HCT116 (cell line): Measurements from ENCODE around the gene VCAM1. TPM values are rescaled to one million over a fixed set of nuclear protein-coding genes. Genes with fewer than 3 reads are reported as not detected.

ENCODE experiments used
- ATAC-seq: fragments of 200-7000 bp; cut with Tn5 transposase; 2 replicates; pipeline ENCODE4 v1.9.1; 2020; ENCODE audit warnings: mild to moderate bottlenecking, moderate library complexity
- BruUV-seq: library from RNA; stranded (reverse); fragments of 400-500 nt; replicated peaks from 2 replicates; lab custom pipeline; 2021; lab: Mats Ljungman, UMichigan
- CTCF ChIA-PET: fragments of 300-600 bp; sonication (Branson Sonifier 250); formaldehyde crosslinking; loops from one replicate; lab custom pipeline; 2021; ENCODE audit warnings: antibody characterized with exemption; lab: Charles Lee
- POLR2A ChIA-PET: fragments of 300-600, 350-600 bp; sonication (Branson Sonifier 250); formaldehyde crosslinking; loops from one replicate; lab custom pipeline; 2021; ENCODE audit warnings: antibody characterized with exemption; lab: Charles Lee
- RAD21 ChIA-PET, 2 experiments: fragments of 300-600 bp; sonication (Branson Sonifier 250); formaldehyde crosslinking; loops; one replicate each; lab custom pipeline; 2023; ENCODE audit warnings: low total read pairs in 2 of 2; ENCODE audit not compliant: uncharacterized antibody in 2 of 2, unreplicated experiment in 2 of 2, low non-redundant PET in 1 of 2; lab: Charles Lee
- DNase-seq: peaks from one replicate; pipeline ENCODE4 v3.0.0-alpha.2; 2010; ENCODE audit warnings: low read depth, low spot score
- H2AFZ ChIP-seq: fragments of 200-600 bp; shearing (Covaris generic), sonication (generic); 2 replicates; pipeline ENCODE4 v1.6.1; 2017; ENCODE audit warnings: low read depth, mixed run types, mixed read lengths, antibody characterized with exemption, low read length; ENCODE audit not compliant: poor library complexity, severe bottlenecking
- H3K27ac ChIP-seq: 2 replicates; pipeline ENCODE4 v1.5.1; 2012; ENCODE audit warnings: low read depth, low read length
- H3K27me3 ChIP-seq: fragments of 200-600 bp; sonication (generic); 2 replicates; pipeline ENCODE4 v1.6.1; 2016; ENCODE audit warnings: mixed run types, low read length, mixed read lengths; ENCODE audit not compliant: insufficient read depth
- H3K36me3 ChIP-seq, 2 experiments: fragments of 200-500 bp in 1 of 2; fragments of 200-600 bp in 1 of 2; sonication (Bioruptor generic) in 1 of 2; sonication (generic) in 1 of 2; 2 replicates each; pipeline versions ENCODE4 v1.5.1 to v1.6.1; 2014 to 2016; ENCODE audit warnings: low read length in 2 of 2, inconsistent platforms in 1 of 2, mixed read lengths in 1 of 2, mixed run types in 1 of 2; ENCODE audit not compliant: insufficient read depth in 2 of 2, control insufficient read depth in 1 of 2
- H3K4me1 ChIP-seq, 2 experiments: fragments of 200-600 bp in 1 of 2; sonication (generic) in 1 of 2; 2 replicates each; pipeline versions ENCODE4 v1.5.1 to v1.6.1; 2012 to 2017; ENCODE audit warnings: low read length in 2 of 2, inconsistent platforms in 1 of 2, mild to moderate bottlenecking in 1 of 2, mixed read lengths in 1 of 2, mixed run types in 1 of 2, moderate library complexity in 1 of 2; ENCODE audit not compliant: insufficient read depth in 2 of 2, control insufficient read depth in 1 of 2
- H3K4me2 ChIP-seq: fragments of 200-600 bp; sonication (generic); 2 replicates; pipeline ENCODE4 v1.6.1; 2017; ENCODE audit warnings: mixed run types, low read length, mixed read lengths
- H3K4me3 ChIP-seq, 2 experiments: fragments of 200-600 bp in 1 of 2; sonication (generic) in 1 of 2; replicated peaks in 1 of 2; 2 replicates each; pipeline ENCODE4 v1.5.1; 2011 to 2016; ENCODE audit warnings: low read length in 2 of 2, control low read depth in 1 of 2, low read depth in 1 of 2, mild to moderate bottlenecking in 1 of 2, mixed read lengths in 1 of 2, mixed run types in 1 of 2
- H3K79me2 ChIP-seq: fragments of 200-600 bp; sonication (generic); 2 replicates; pipeline ENCODE4 v1.6.1; 2017; ENCODE audit warnings: mild to moderate bottlenecking, mixed run types, low read length, moderate library complexity, mixed read lengths; ENCODE audit not compliant: insufficient read depth
- H3K9ac ChIP-seq: fragments of 200-600 bp; sonication (generic); 2 replicates; pipeline ENCODE4 v1.6.1; 2016; ENCODE audit warnings: low read length, mixed read lengths
- H3K9me2 ChIP-seq: fragments of 200-600 bp; sonication (generic), shearing (Covaris generic); 2 replicates; pipeline ENCODE4 v1.6.1; 2017; ENCODE audit warnings: mixed run types, mild to moderate bottlenecking, moderate library complexity; ENCODE audit not compliant: insufficient read depth
- H3K9me3 ChIP-seq, 2 experiments: fragments of 200-500 bp in 1 of 2; fragments of 200-600 bp in 1 of 2; sonication (Bioruptor generic) in 1 of 2; sonication (generic) in 1 of 2; 2 replicates each; pipeline ENCODE4 v1.6.1; 2014 to 2017; ENCODE audit warnings: low read length in 2 of 2, mixed read lengths in 2 of 2, inconsistent platforms in 1 of 2, low read depth in 1 of 2, mild to moderate bottlenecking in 1 of 2, mixed run types in 1 of 2, moderate library complexity in 1 of 2; ENCODE audit not compliant: control insufficient read depth in 1 of 2, insufficient read depth in 1 of 2
- H4K20me1 ChIP-seq: fragments of 200-600 bp; sonication (generic), shearing (Covaris generic); 2 replicates; pipeline ENCODE4 v1.6.1; 2017; ENCODE audit warnings: mixed run types, mild to moderate bottlenecking, moderate library complexity; ENCODE audit not compliant: insufficient read depth
- CBX3 ChIP-seq: IDR thresholded peaks from 2 replicates; pipeline ENCODE4 v1.6.1; 2012; ENCODE audit warnings: low read depth
- EGR1 ChIP-seq: IDR thresholded peaks from 2 replicates; pipeline ENCODE4 v1.6.1; 2012; ENCODE audit warnings: low read depth
- EZH2 ChIP-seq: fragments of 200-600 bp; sonication (generic); IDR thresholded peaks from 2 replicates; pipeline ENCODE4 v1.6.1; 2017; ENCODE audit warnings: antibody characterized with exemption, mixed run types
- JUND ChIP-seq: IDR thresholded peaks from 2 replicates; pipeline ENCODE4 v1.6.1; 2012
- POLR2AphosphoS5 ChIP-seq: IDR thresholded peaks from 2 replicates; pipeline ENCODE4 v1.6.1; 2011; ENCODE audit warnings: mild to moderate bottlenecking, low read depth, low read length, moderate library complexity
- RAD21 ChIP-seq: IDR thresholded peaks from 2 replicates; pipeline ENCODE4 v1.6.1; 2012; ENCODE audit warnings: low read depth, mild to moderate bottlenecking
- SIN3A ChIP-seq: IDR thresholded peaks from 2 replicates; pipeline ENCODE4 v1.6.1; 2012; ENCODE audit warnings: low read depth
- SP1 ChIP-seq: IDR thresholded peaks from 2 replicates; pipeline ENCODE4 v1.6.1; 2012; ENCODE audit warnings: low read depth
- SRF ChIP-seq: IDR thresholded peaks from 2 replicates; pipeline ENCODE4 v1.6.1; 2012; ENCODE audit warnings: low read depth
- TCF7L2 ChIP-seq: IDR thresholded peaks from 2 replicates; pipeline ENCODE4 v1.7.0; 2011; ENCODE audit warnings: borderline replicate concordance, inconsistent platforms; ENCODE audit not compliant: insufficient read depth, insufficient read length; ENCODE audit errors: extremely low read depth
- ZFX ChIP-seq: fragments of 450-650 bp; IDR thresholded peaks from 2 replicates; pipeline ENCODE4 v1.6.1; 2017
- ZNF274 ChIP-seq: fragments of 200-500 bp; sonication (Bioruptor generic); IDR thresholded peaks from 2 replicates; pipeline ENCODE4 v1.6.1; 2014; ENCODE audit warnings: mild to moderate bottlenecking, low read depth, low read length, inconsistent platforms
- intact Hi-C: fragments of 100-400 bp; cut with micrococcal nuclease; formaldehyde crosslinking; loops from 2 replicates; pipeline ENCODE4 v1.10.0; 2022
- total RNA-seq: library from RNA; stranded (reverse); gene quantifications from one replicate; pipeline ENCODE4 v1.2.1, GENCODE V29; 2021; ENCODE audit not compliant: unreplicated experiment
- TF ChIP-seq, protein P1 (sequence below): IDR thresholded peaks from 2 replicates; pipeline ENCODE4 v1.6.1; 2012
- TF ChIP-seq, protein P2 (sequence below), 3 experiments: fragments of 200-600 bp in 1 of 3; sonication (generic) in 1 of 3; IDR thresholded peaks in 2 of 3; conservative IDR thresholded peaks in 1 of 3; 2 replicates each; pipeline ENCODE4 v1.5.1; 2012 to 2017; ENCODE audit warnings: low read depth in 2 of 3, low read length in 2 of 3, antibody characterized with exemption in 1 of 3, borderline replicate concordance in 1 of 3, control low read depth in 1 of 3, mild to moderate bottlenecking in 1 of 3, mixed read lengths in 1 of 3, mixed run types in 1 of 3, moderate library complexity in 1 of 3; ENCODE audit not compliant: insufficient read depth in 1 of 3
- TF ChIP-seq, protein P3 (sequence below): IDR thresholded peaks from 2 replicates; pipeline ENCODE4 v1.6.1; 2012
- TF ChIP-seq, protein P4 (sequence below): IDR thresholded peaks from 2 replicates; pipeline ENCODE4 v1.6.1; 2011; ENCODE audit warnings: mild to moderate bottlenecking, low read length, moderate library complexity; ENCODE audit not compliant: insufficient replicate concordance; ENCODE audit errors: extremely low read depth

The VCAM1 gene
- total RNA-seq, 1 experiment from 2014 or later: 0.17 TPM

DNA sequence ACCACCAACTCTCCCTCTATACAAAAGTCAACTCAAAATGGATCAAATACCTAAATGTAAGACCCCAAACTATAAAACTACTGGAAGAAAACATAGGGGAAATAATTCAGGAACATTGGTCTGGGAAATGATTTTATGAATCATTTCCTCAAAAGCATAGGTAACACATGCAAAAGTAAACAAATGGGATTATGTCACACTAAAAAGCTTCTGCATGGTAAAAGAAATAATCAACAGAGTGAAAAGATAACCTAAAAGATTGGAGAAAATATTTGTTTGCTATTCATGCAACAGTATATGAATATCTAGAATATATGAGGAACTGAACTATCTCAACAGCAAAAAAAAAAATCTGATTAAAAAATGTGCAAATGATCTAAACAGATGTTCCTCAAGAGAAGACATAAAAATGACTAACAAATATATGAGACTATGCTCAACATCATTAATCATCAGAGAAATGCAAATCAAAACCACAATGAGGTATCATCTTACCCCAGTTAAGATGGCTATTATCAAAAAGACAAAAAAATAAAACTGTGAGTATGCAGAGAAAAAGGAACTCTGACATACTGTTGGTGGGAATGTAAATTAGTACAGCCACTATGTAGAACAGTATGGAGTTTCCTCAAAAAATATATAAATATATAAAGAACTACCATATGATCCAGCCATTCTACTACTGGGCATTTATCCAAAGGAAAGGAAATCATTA is 47.8 kb downstream of the VCAM1 start:
- no peaks in the 10 kb centered on the region for H3K9me3 ChIP-seq
- ChIA-PET CTCF (no interaction called here), POLR2A (no interaction called here), RAD21 (no interaction called here)
- no peak overlapping the region for H3K4me2 ChIP-seq
- H3K9ac ChIP-seq: no peak overlapping the region
- H3K4me3 ChIP-seq: no peak overlapping the region
- no peak overlapping the region for H2AFZ ChIP-seq
- BruUV-seq: no TSS peak
- no peaks in the 10 kb centered on the region for H4K20me1 ChIP-seq
- no peaks in the 10 kb centered on the region for H3K27me3 ChIP-seq
- no peaks in the 10 kb centered on the region for H3K4me1 ChIP-seq
- no peak overlapping the region for H3K27ac ChIP-seq
- no peaks in the 10 kb centered on the region for H3K9me2 ChIP-seq
- no peaks in the 10 kb centered on the region for H3K79me2 ChIP-seq
- no peak for DNase-seq
- intact Hi-C loops: no loop called here
- TF ChIP-seq SP1 (no peak), RAD21 (no peak), ZFX (no peak), CBX3 (no peak), EZH2 (no peak), POLR2AphosphoS5 (no peak), TCF7L2 (no peak), ZNF274 (no peak), SIN3A (no peak), SRF (no peak), JUND (no peak), EGR1 (no peak)
- TF ChIP-seq, protein P1, sequence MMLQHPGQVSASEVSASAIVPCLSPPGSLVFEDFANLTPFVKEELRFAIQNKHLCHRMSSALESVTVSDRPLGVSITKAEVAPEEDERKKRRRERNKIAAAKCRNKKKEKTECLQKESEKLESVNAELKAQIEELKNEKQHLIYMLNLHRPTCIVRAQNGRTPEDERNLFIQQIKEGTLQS: no peak
- TF ChIP-seq, protein P2, sequence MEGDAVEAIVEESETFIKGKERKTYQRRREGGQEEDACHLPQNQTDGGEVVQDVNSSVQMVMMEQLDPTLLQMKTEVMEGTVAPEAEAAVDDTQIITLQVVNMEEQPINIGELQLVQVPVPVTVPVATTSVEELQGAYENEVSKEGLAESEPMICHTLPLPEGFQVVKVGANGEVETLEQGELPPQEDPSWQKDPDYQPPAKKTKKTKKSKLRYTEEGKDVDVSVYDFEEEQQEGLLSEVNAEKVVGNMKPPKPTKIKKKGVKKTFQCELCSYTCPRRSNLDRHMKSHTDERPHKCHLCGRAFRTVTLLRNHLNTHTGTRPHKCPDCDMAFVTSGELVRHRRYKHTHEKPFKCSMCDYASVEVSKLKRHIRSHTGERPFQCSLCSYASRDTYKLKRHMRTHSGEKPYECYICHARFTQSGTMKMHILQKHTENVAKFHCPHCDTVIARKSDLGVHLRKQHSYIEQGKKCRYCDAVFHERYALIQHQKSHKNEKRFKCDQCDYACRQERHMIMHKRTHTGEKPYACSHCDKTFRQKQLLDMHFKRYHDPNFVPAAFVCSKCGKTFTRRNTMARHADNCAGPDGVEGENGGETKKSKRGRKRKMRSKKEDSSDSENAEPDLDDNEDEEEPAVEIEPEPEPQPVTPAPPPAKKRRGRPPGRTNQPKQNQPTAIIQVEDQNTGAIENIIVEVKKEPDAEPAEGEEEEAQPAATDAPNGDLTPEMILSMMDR (IDR thresholded peaks at IDR 0.05 in 2 of 3, conservative IDR thresholded peaks at IDR 0.05 in 1 of 3; ENCODE audit: borderline replicate concordance in 1 of 3, insufficient read depth in 1 of 3, low read depth in 2 of 3, low read length in 2 of 3): no peak
- TF ChIP-seq, protein P3, sequence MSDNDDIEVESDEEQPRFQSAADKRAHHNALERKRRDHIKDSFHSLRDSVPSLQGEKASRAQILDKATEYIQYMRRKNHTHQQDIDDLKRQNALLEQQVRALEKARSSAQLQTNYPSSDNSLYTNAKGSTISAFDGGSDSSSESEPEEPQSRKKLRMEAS: no peak
- TF ChIP-seq, protein P4, sequence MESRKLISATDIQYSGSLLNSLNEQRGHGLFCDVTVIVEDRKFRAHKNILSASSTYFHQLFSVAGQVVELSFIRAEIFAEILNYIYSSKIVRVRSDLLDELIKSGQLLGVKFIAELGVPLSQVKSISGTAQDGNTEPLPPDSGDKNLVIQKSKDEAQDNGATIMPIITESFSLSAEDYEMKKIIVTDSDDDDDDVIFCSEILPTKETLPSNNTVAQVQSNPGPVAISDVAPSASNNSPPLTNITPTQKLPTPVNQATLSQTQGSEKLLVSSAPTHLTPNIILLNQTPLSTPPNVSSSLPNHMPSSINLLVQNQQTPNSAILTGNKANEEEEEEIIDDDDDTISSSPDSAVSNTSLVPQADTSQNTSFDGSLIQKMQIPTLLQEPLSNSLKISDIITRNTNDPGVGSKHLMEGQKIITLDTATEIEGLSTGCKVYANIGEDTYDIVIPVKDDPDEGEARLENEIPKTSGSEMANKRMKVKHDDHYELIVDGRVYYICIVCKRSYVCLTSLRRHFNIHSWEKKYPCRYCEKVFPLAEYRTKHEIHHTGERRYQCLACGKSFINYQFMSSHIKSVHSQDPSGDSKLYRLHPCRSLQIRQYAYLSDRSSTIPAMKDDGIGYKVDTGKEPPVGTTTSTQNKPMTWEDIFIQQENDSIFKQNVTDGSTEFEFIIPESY: no peak
- ATAC-seq: no peak
- H3K36me3 ChIP-seq: no peaks in the 10 kb centered on the region
